ENCODE measurements around the gene FLRT2.

GRCh38 chr14:85572845-85573244, 42.9 kb downstream of the FLRT2 start:
- TF ChIP-seq TAF1 (IDR thresholded peaks at IDR 0.05; ENCODE audit: low read depth) (no peak), TEAD4 (IDR thresholded peaks at IDR 0.05) (no peak), YY1 (IDR thresholded peaks at IDR 0.05; ENCODE audit: low read depth) (no peak), REST (IDR thresholded peaks at IDR 0.05; ENCODE audit: low read depth) (no peak), EP300 (IDR thresholded peaks at IDR 0.05; ENCODE audit: borderline replicate concordance) (no peak), ZBTB7A (IDR thresholded peaks at IDR 0.05; ENCODE audit: low read depth) (no peak), CREB1 (IDR thresholded peaks at IDR 0.05; ENCODE audit: low read depth) (no peak), NFIC (IDR thresholded peaks at IDR 0.05) (no peak), EGR1 (IDR thresholded peaks at IDR 0.05) (no peak), MAX (IDR thresholded peaks at IDR 0.05) (no peak), CEBPB (IDR thresholded peaks at IDR 0.05) (no peak)

All from Ishikawa (cell line).